ENCODE measurements around the gene CYLD. TPM values are rescaled to one million over a fixed set of nuclear protein-coding genes. Genes with fewer than 3 reads are reported as not detected.

CYLD gene
- total RNA-seq, 1 experiment from 2014 or later, result 12.5 TPM

- H4K5ac ChIP-seq (ENCODE audit: insufficient read length, low read depth, low read length), result no peak overlapping the region
- H3T11ph ChIP-seq (ENCODE audit: low read length), result no peak overlapping the region
- H3K18ac ChIP-seq (ENCODE audit: insufficient read length, low read depth, low read length), result no peak overlapping the region
- H3K9me3 ChIP-seq (ENCODE audit: control insufficient read depth, low read depth, low read length), result peaks cover 5% of the 10 kb centered on the region
- H2AK5ac ChIP-seq (ENCODE audit: insufficient read length, low read length), result no peak overlapping the region
- H4K91ac ChIP-seq (ENCODE audit: insufficient read length, low read depth, low read length), result no peak overlapping the region
- H2AFZ ChIP-seq (ENCODE audit: low read length), result no peak overlapping the region
- H3K4me1 Mint-ChIP-seq, result no peaks in the 10 kb centered on the region
- H2BK12ac ChIP-seq (ENCODE audit: insufficient read length, low read depth, low read length), result no peak overlapping the region
- H3K4ac ChIP-seq (ENCODE audit: low read depth, low read length), result no peak overlapping the region
- no peak for TF ChIP-seq CTCF (conservative IDR thresholded peaks at IDR 0.05)
- H3K79me1 ChIP-seq (ENCODE audit: insufficient read depth, low read depth, low read length, poor library complexity, severe bottlenecking), result no peaks in the 10 kb centered on the region
- no peaks in the 10 kb centered on the region for H3K27me3 ChIP-seq (ENCODE audit: insufficient read depth, low read length)
- no peak overlapping the region for H2BK5ac ChIP-seq (ENCODE audit: insufficient read length, low read length)
- H3K4me1 ChIP-seq (ENCODE audit: insufficient read depth, low read length), result no peaks in the 10 kb centered on the region
- H2BK120ac ChIP-seq (ENCODE audit: low read depth, low read length, poor library complexity, severe bottlenecking), result no peak overlapping the region
- H2BK20ac ChIP-seq (ENCODE audit: low read depth, low read length, poor library complexity, severe bottlenecking), result no peak overlapping the region
- H3K79me2 ChIP-seq (ENCODE audit: insufficient read depth, low read length), result no peaks in the 10 kb centered on the region
- H3K14ac ChIP-seq (ENCODE audit: insufficient read depth, low read length), result no peak overlapping the region
- H3K4me3 Mint-ChIP-seq, result no peak overlapping the region
- peaks cover 6 to 14% (median 13%) of the 10 kb centered on the region in 3 experiments for H3K36me3 Mint-ChIP-seq (ENCODE audit: insufficient read depth in 1 of 3, low read depth in 3 of 3)
- WGBS (ENCODE audit: extremely low coverage, insufficient read length, low lambda C conversion rate), result 100% methylated on average over 1 of the region's 5 CpGs
- no peaks in the 10 kb centered on the region for H3K23me2 ChIP-seq (ENCODE audit: insufficient read length, low read depth, low read length, poor library complexity, severe bottlenecking)
- peaks cover 3% of the 10 kb centered on the region for H3K27me3 Mint-ChIP-seq (ENCODE audit: low read depth)
- H3K9ac ChIP-seq (ENCODE audit: extremely low read depth, insufficient read length, low read length), result no peak overlapping the region
- no peak overlapping the region for H3K27ac Mint-ChIP-seq
- no peaks in the 10 kb centered on the region for H4K20me1 ChIP-seq (ENCODE audit: control insufficient read depth, insufficient read depth, insufficient read length)
- no peak overlapping the region for H3K56ac ChIP-seq (ENCODE audit: insufficient read length, low read depth, low read length)
- no peak for DNase-seq
- H4K8ac ChIP-seq (replicated peaks; ENCODE audit: insufficient read length, low read depth, low read length), result no peak overlapping the region
- H2BK15ac ChIP-seq (ENCODE audit: low read depth, low read length), result no peak overlapping the region
- no peak overlapping the region for H3K4me2 ChIP-seq (ENCODE audit: insufficient read depth, insufficient read length, low read length)
- H3K9me3 Mint-ChIP-seq, result peaks cover 18 to 19% of the 10 kb centered on the region in 2 experiments
- H3K23ac ChIP-seq (ENCODE audit: insufficient read length, low read depth, low read length), result no peak overlapping the region
- no peak overlapping the region for H3K27ac ChIP-seq (ENCODE audit: insufficient read length, low read depth, low read length)
These were observed 36.3 kb upstream of the CYLD start for GRCh38 chr16:50705436-50706110.

Data from H9 (cell line).